Muscle of back (tissue), 11 donors: ENCODE results near the gene MAMDC2. TPM values are rescaled to one million over a fixed set of nuclear protein-coding genes. Genes with fewer than 3 reads are reported as not detected.

Source experiments
- DNase-seq, 3 donors: peaks; one replicate each; pipeline versions ENCODE4 v3.0.0 to v3.0.0-alpha.2; 2013
- polyA plus RNA-seq, 10 donors: library from polyadenylated mRNA; unstranded; fragments of 120-200 nt; gene quantifications; one replicate each; pipeline ENCODE4 v1.2.1, GENCODE V29; 2013; ENCODE audit not compliant: insufficient read length in 10 of 10

The MAMDC2 gene
- polyA plus RNA-seq, 10 donors = 7.1 to 12.9 (median 8.2) TPM

- DNase-seq = peak; percentile 94 to 98 (median 97)
These were observed 215.3 kb downstream of the MAMDC2 start, which contains the start of gene SMC5 for GRCh38 chr9:70258692-70259511. TSS of gene SMC5 (plus strand) at chr9:70258978. CDS start at chr9:70259079, 101 bp downstream.

GRCh38 chr9:70259512-70259802 is 215.8 kb downstream of the MAMDC2 start:
- no peak for DNase-seq

- DNase-seq = no peak
These were observed 216.4 kb downstream of the MAMDC2 start for GRCh38 chr9:70260007-70260443.

GRCh38 chr9:70260606-70261005 is 217.0 kb downstream of the MAMDC2 start:
- no peak for DNase-seq

GRCh38 chr9:70261131-70261870 is 217.7 kb downstream of the MAMDC2 start:
- no peak for DNase-seq

GRCh38 chr9:70262366-70262765 is 218.7 kb downstream of the MAMDC2 start:
- DNase-seq = no peak

GRCh38 chr9:70262948-70263347 is 219.3 kb downstream of the MAMDC2 start:
- DNase-seq = no peak

GRCh38 chr9:70263421-70263820 is 219.8 kb downstream of the MAMDC2 start:
- DNase-seq = no peak

Other genes starting within 250 kb of the MAMDC2 start
- not detected for gene CFAP95, start 223.0 kb upstream of the MAMDC2 start, polyA plus RNA-seq
- gene SMC5, start 215.1 kb downstream of the MAMDC2 start, polyA plus RNA-seq = 10 to 100 TPM; 23.9 to 47.2 (median 33.7) TPM